Endothelial cell of umbilical vein (primary cell): ENCODE data around the gene WDR90.

Experiments
- CTCF ChIP-seq, 2 donors: IDR thresholded peaks; 1 replicate in 1 of 2; 2 replicates in 1 of 2; pipeline ENCODE4 v1.5.1; 2011; ENCODE audit warnings: low read length in 2 of 2, mild to moderate bottlenecking in 2 of 2, moderate library complexity in 2 of 2, control low read depth in 1 of 2, inconsistent platforms in 1 of 2, low read depth in 1 of 2; ENCODE audit not compliant: insufficient read depth in 1 of 2; ENCODE audit errors: extremely low read depth in 1 of 2
- GATA2 ChIP-seq: IDR thresholded peaks from 2 replicates; pipeline ENCODE4 v1.7.0; 2011; ENCODE audit warnings: low read depth, mild to moderate bottlenecking, moderate library complexity, mixed read lengths, low read length; ENCODE audit not compliant: insufficient read length, insufficient read depth
- MYC ChIP-seq: IDR thresholded peaks from one replicate; pipeline ENCODE4 v1.6.1; 2011; ENCODE audit warnings: mild to moderate bottlenecking, low read depth, low read length
- POLR2A ChIP-seq: IDR thresholded peaks from 2 replicates; pipeline ENCODE4 v1.6.1; 2012; ENCODE audit warnings: low read depth, mild to moderate bottlenecking, control low read depth, low read length

DNA sequence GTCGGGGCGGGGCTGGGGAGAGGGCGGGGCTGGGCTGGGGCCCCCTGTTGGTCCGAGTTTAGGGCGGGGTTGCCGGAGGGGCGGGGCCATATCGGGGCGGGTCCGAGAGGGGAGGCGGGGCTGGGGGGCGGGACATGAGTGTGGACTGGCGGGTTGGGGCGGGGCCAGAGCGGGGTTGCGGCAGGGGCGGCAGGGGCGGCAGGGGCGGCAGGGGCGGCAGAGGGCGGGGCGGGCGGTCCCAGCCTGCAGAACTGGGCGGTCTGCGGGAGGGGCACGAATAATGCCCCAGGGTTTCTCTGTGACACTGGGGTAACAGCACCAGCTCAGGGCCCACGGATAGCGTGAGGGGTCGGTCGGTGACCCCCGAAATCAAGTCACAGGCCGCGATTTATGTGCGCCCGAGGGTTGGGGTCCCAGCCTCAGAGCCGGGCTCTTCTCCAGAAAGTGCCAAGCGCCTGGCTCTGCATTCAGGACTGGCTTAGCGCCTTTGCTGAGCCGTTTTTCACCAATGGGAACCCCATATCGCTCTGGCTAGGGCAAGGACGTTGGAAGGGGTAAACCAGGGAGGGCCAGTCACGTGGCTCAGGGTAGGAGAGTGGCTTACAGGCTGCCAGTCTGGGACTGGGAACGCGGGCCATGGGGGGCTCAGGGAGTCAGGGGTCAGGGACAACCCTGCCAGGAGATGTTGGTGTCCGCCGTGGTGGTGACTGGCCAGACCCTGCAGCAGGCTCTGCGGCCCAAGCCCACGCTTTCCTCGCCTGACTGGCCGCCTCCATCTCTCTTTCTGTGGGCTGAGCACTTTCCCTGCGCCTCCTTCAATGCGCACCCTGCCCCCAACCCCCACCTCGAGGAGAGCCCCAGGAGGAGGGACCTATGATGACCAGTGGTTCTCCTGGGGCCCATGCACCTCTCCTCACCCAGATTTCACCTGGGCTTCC, 11.8 kb upstream of the WDR90 start:
- TF ChIP-seq CTCF (IDR thresholded peaks at IDR 0.05; ENCODE audit: extremely low read depth in 1 of 2, insufficient read depth in 1 of 2, low read depth in 1 of 2, low read length in 2 of 2) (no peak), GATA2 (no peak), POLR2A (no peak), MYC (no peak)
